Choroid plexus epithelial cell (primary cell): Measurements from ENCODE around the gene CMTM4.
A peak's percentile ranks its signal among the peaks of the same experiment; 100 is the strongest.
"Not testable (repeated sequence)": the region's sequence is repeated elsewhere in the genome, so short reads cannot be mapped to it uniquely, and the experiment has no call there.

Experiments
- DNase-seq: peaks from one replicate; pipeline ENCODE4 v3.0.0-alpha.2; 2010; ENCODE audit warnings: low read depth
- H3K4me3 ChIP-seq: 2 replicates; pipeline ENCODE4 v1.5.1; 2011; ENCODE audit warnings: low read depth, mild to moderate bottlenecking, control low read depth, low read length, moderate library complexity
- TF ChIP-seq, protein P1 (sequence below): conservative IDR thresholded peaks from 2 replicates; pipeline ENCODE4 v1.5.1; 2011; ENCODE audit warnings: low read depth, mild to moderate bottlenecking, control low read depth, inconsistent platforms, low read length, moderate library complexity

Gene CMTM4

DNA sequence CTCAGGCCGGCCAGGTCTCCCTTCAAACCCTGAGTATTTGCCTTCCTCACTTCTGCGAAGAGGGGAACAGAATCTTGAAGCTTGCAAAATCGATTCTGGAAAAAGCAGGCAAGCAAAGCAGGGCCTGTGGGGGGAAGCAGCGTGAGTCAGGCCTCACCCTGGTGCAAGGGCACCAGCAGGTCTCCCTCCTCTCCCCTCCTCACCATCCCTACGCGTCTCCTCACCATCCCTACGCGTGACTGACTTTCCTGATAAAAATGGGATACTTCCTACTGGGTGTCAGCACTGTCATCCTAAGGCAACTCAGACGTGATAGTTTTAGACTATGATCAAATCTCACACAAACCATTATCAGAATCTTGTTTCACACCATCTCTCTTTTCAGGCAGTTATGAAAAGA lies 80.0 kb downstream of the CMTM4 start:
- peak; percentile 69 for DNase-seq
- TF ChIP-seq, protein P1, sequence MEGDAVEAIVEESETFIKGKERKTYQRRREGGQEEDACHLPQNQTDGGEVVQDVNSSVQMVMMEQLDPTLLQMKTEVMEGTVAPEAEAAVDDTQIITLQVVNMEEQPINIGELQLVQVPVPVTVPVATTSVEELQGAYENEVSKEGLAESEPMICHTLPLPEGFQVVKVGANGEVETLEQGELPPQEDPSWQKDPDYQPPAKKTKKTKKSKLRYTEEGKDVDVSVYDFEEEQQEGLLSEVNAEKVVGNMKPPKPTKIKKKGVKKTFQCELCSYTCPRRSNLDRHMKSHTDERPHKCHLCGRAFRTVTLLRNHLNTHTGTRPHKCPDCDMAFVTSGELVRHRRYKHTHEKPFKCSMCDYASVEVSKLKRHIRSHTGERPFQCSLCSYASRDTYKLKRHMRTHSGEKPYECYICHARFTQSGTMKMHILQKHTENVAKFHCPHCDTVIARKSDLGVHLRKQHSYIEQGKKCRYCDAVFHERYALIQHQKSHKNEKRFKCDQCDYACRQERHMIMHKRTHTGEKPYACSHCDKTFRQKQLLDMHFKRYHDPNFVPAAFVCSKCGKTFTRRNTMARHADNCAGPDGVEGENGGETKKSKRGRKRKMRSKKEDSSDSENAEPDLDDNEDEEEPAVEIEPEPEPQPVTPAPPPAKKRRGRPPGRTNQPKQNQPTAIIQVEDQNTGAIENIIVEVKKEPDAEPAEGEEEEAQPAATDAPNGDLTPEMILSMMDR: no peak
- no peak overlapping the region for H3K4me3 ChIP-seq

GRCh38 chr16:66616169-66616568 lies 80.4 kb downstream of the CMTM4 start:
- peak; percentile 60 for DNase-seq
- no peak overlapping the region for H3K4me3 ChIP-seq
- TF ChIP-seq, protein P1: no peak

DNA sequence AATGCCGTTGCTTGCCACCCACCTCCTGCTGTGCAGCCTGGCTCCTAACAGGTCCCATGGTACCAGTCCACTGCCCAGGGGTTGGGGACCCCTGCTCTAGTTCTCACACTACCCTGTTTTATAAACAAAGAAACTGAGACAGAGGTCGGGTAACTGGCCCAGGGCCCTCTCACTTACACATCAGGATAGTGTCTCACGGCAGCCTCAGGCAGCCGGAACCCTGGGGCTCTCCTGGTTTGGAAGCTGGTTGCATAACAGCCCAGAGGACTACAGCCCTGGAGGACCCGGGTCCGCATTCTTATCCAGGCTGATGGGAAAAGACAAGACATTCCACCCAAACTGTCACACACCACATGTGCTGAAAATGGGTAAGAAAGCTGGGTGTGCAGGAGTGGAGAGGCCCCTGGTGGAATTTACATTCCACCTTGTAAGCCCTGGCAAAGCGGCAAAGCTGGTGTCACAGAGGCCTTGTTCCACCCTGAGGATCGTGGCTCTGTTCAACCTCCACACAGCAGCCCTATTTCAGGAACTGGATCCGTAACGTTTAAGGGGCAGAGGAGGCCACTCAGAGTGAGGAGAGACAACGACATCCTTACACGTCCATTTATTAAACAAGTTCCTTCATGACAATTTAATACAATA lies 82.3 kb downstream of the CMTM4 start:
- TF ChIP-seq, protein P1: no peak
- peak; percentile 53 for DNase-seq
- no peak overlapping the region for H3K4me3 ChIP-seq

GRCh38 chr16:66612422-66612821 lies 84.1 kb downstream of the CMTM4 start:
- no peak overlapping the region for H3K4me3 ChIP-seq
- TF ChIP-seq, protein P1: no peak

GRCh38 chr16:66611911-66612310 lies 84.6 kb downstream of the CMTM4 start:
- not testable (repeated sequence) for H3K4me3 ChIP-seq, DNase-seq

More at GRCh38 chr16:66612422-66612821, 84.1 kb downstream of the CMTM4 start:
- DNase-seq: no peak

DNA sequence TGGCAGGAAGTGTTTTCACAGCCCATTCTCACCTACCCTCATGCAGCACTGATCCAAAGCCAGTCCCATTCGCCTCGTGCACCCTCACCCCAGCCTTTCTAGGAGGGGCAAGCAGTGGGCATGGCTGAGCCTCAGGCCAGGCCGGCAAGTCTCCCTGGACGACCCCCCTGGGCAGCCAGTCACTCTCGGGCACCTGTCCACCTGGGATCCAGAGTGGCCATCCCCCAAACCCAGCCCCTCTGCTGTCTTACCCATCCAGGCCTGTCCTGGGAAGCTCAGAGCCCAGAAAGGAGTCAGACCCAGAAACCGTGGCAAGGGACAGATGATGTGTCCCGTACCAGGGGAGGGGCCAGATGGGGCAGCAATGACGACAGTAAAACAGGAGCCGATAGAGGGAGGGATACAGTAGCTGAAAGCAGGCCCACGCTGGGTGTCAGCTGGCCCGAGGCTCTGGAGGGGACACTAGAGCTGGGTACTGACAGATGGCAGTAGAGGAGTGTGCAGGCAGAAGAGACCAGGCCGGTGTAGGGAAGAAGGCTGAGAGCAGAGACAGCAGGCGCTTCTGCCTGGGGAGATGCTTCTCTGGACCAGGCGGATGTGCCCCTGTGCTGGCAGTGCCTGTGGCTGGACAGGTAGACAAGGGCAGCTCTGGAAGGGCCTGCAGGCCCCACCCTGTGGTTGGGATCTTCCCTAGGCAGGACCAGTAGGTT lies 86.3 kb downstream of the CMTM4 start:
- TF ChIP-seq, protein P1: no peak
- no peak for DNase-seq
- H3K4me3 ChIP-seq: no peak overlapping the region

GRCh38 chr16:66609139-66609510 lies 87.4 kb downstream of the CMTM4 start:
- no peak overlapping the region for H3K4me3 ChIP-seq
- TF ChIP-seq, protein P1: no peak
- no peak for DNase-seq
